GM12878 (cell line): Measurements from ENCODE around the gene NFKBIA. TPM values are rescaled to one million over a fixed set of nuclear protein-coding genes. Genes with fewer than 3 reads are reported as not detected.

Source experiments
- CBFB ChIP-seq: IDR thresholded peaks from 2 replicates; pipeline ENCODE4 v1.6.1; 2016; ENCODE audit warnings: antibody characterized with exemption, low read depth
- DPF2 ChIP-seq: fragments of 450-650 bp; IDR thresholded peaks from 2 replicates; pipeline ENCODE4 v1.6.1; 2017; ENCODE audit warnings: mild to moderate bottlenecking
- FOS ChIP-seq: IDR thresholded peaks from 3 replicates; pipeline ENCODE4 v1.6.1; 2011; ENCODE audit warnings: borderline replicate concordance; ENCODE audit not compliant: insufficient read length; ENCODE audit errors: extremely low read depth
- IKZF1 ChIP-seq: fragments of 450-650 bp; conservative IDR thresholded peaks from 2 replicates; pipeline ENCODE4 v1.6.1; 2017; ENCODE audit warnings: antibody characterized with exemption, mild to moderate bottlenecking
- IRF4 ChIP-seq: IDR thresholded peaks from 2 replicates; pipeline ENCODE4 v1.6.1; 2011; ENCODE audit warnings: low read depth, low read length
- MTA2 ChIP-seq: fragments of 450-650 bp; IDR thresholded peaks from 2 replicates; pipeline ENCODE4 v1.6.1; 2016; ENCODE audit warnings: low read depth, mild to moderate bottlenecking, moderate library complexity
- NFIC ChIP-seq: IDR thresholded peaks from 2 replicates; pipeline ENCODE4 v1.6.1; 2012; ENCODE audit warnings: low read depth, mild to moderate bottlenecking, inconsistent platforms, low read length, moderate library complexity
- RELA ChIP-seq: fragments of 450-650 bp; IDR thresholded peaks from 2 replicates; pipeline ENCODE4 v1.8.0; 2014; ENCODE audit warnings: borderline replicate concordance; ENCODE audit not compliant: partially characterized antibody
- SUZ12 ChIP-seq: fragments of 200-600 bp; sonication (generic); IDR thresholded peaks from one replicate; pipeline ENCODE4 v1.6.1; 2018; ENCODE audit warnings: antibody characterized with exemption, mild to moderate bottlenecking; ENCODE audit not compliant: unreplicated experiment
- TARDBP ChIP-seq: IDR thresholded peaks from 2 replicates; pipeline ENCODE4 v1.6.1; 2016; ENCODE audit warnings: borderline replicate concordance
- TCF12 ChIP-seq: IDR thresholded peaks from 2 replicates; pipeline ENCODE4 v1.6.1; 2011; ENCODE audit warnings: low read depth, mild to moderate bottlenecking, low read length
- ZNF207 ChIP-seq: fragments of 450-650 bp; IDR thresholded peaks from 2 replicates; pipeline ENCODE4 v1.6.1; 2014; ENCODE audit warnings: antibody characterized with exemption, mild to moderate bottlenecking, borderline replicate concordance
- polyA plus RNA-seq, 11 experiments: library from polyadenylated mRNA; depleted of rRNA in 4 of 11; unstranded in 6 of 11; stranded (reverse) in 5 of 11; fragments of >200 nt; fragmentation: Nextera tagmentation in 4 of 11; fragmentation: Illumina TruSeq in 1 of 11; extraction: Ambion mirVana in 4 of 11; extraction: Trizol in 1 of 11; gene quantifications; 1 replicate in 1 of 11; 2 replicates in 10 of 11; pipeline versions ENCODE4 v1.2.1 to v1.2.3, GENCODE V29; 2011 to 2016; ENCODE audit warnings: inconsistent platforms in 2 of 11, missing spikeins in 2 of 11, low read depth in 1 of 11
- total RNA-seq, 4 experiments: library from RNA; depleted of rRNA in 3 of 4; stranded (reverse); fragments of >200 nt in 3 of 4; fragmentation: Illumina TruSeq in 1 of 4; extraction: Trizol in 1 of 4; gene quantifications; 2 replicates each; pipeline versions ENCODE4 v1.2.1 to v1.2.3, GENCODE V29; 2013 to 2021
- TF ChIP-seq, protein P1 (sequence below): fragments of 450-650 bp; IDR thresholded peaks from 2 replicates; pipeline ENCODE4 v1.6.1; 2017; ENCODE audit warnings: mild to moderate bottlenecking
- TF ChIP-seq, protein P2 (sequence below): fragments of 150-350 bp; IDR thresholded peaks from 2 replicates; pipeline ENCODE4 v1.6.1; 2016; ENCODE audit warnings: low read depth, low read length
- TF ChIP-seq, protein P3 (sequence below): IDR thresholded peaks from 2 replicates; pipeline ENCODE4 v1.6.1; 2012; ENCODE audit warnings: mild to moderate bottlenecking, low read depth, low read length
- TF ChIP-seq, protein P4 (sequence below): IDR thresholded peaks from 2 replicates; pipeline ENCODE4 v1.6.1; 2011; ENCODE audit warnings: borderline replicate concordance, low read depth, mild to moderate bottlenecking, moderate library complexity, mixed read lengths, low read length; ENCODE audit not compliant: insufficient read depth; ENCODE audit errors: extremely low read length

NFKBIA gene
- total and polyA plus RNA-seq, 10 of the 15 experiments (the other 5 are each of a cell fraction or from before 2014, with no cell fraction given), result 123 to 419 (median 267) TPM

DNA sequence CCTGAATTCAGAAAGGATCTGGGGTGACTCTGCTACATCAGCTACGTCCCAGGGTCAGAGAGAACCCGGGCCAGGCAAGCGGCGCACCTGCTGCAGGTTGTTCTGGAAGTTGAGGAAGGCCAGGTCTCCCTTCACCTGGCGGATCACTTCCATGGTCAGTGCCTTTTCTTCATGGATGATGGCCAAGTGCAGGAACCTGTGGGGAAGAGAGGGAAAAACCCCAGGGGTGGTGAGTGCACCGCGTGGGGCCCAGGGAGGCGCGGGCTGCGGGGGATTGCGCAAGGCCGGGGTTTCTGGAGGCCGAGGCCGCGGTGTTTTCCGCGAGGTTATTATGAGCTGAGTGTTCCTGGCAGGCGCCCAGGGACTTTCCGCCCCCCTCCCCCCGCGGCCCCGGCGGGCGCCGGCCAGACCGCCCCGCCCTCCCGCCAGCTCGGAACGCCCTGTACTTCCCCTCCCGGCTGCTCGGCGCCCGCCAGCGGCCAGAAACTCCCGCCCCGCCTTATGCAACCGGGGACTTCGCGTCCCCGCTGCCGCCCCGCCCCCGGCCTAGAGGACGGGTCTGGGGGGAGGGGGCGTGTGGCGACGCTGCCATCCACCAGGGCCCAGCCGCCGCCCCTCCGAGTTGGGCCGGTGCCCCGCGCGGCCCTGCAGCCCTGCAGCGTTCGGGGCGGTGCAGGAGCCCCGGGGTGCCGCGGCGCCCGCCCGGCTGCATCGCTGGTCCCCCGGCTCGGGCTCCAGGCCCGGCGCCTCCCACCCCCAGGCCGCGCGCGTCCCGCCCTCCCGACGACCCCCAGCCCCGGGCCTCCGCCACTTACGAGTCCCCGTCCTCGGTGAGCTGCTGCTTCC lies 723 bp downstream of the NFKBIA start (continued):
- TF ChIP-seq, protein P1, sequence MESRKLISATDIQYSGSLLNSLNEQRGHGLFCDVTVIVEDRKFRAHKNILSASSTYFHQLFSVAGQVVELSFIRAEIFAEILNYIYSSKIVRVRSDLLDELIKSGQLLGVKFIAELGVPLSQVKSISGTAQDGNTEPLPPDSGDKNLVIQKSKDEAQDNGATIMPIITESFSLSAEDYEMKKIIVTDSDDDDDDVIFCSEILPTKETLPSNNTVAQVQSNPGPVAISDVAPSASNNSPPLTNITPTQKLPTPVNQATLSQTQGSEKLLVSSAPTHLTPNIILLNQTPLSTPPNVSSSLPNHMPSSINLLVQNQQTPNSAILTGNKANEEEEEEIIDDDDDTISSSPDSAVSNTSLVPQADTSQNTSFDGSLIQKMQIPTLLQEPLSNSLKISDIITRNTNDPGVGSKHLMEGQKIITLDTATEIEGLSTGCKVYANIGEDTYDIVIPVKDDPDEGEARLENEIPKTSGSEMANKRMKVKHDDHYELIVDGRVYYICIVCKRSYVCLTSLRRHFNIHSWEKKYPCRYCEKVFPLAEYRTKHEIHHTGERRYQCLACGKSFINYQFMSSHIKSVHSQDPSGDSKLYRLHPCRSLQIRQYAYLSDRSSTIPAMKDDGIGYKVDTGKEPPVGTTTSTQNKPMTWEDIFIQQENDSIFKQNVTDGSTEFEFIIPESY, result no peak
- TF ChIP-seq DPF2 (peak; percentile 84), MTA2 (peak; percentile 44), TCF12 (peak; percentile 56; the same call in 1 of the 2 replicates), ZNF207 (no peak; the same call in 1 of the 2 replicates), FOS (no peak), CBFB (no peak; the same call in 1 of the 2 replicates), TARDBP (no peak), NFIC (0 out of 2 replicates have a peak, but pooled peaks have one; percentile 21), IRF4 (peak; percentile 45; the same call in 1 of the 2 replicates), RELA (peak; percentile 99), SUZ12 (no peak), IKZF1 (peak; percentile 83)
- TF ChIP-seq, protein P2, sequence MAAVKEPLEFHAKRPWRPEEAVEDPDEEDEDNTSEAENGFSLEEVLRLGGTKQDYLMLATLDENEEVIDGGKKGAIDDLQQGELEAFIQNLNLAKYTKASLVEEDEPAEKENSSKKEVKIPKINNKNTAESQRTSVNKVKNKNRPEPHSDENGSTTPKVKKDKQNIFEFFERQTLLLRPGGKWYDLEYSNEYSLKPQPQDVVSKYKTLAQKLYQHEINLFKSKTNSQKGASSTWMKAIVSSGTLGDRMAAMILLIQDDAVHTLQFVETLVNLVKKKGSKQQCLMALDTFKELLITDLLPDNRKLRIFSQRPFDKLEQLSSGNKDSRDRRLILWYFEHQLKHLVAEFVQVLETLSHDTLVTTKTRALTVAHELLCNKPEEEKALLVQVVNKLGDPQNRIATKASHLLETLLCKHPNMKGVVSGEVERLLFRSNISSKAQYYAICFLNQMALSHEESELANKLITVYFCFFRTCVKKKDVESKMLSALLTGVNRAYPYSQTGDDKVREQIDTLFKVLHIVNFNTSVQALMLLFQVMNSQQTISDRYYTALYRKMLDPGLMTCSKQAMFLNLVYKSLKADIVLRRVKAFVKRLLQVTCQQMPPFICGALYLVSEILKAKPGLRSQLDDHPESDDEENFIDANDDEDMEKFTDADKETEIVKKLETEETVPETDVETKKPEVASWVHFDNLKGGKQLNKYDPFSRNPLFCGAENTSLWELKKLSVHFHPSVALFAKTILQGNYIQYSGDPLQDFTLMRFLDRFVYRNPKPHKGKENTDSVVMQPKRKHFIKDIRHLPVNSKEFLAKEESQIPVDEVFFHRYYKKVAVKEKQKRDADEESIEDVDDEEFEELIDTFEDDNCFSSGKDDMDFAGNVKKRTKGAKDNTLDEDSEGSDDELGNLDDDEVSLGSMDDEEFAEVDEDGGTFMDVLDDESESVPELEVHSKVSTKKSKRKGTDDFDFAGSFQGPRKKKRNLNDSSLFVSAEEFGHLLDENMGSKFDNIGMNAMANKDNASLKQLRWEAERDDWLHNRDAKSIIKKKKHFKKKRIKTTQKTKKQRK, result no peak
- TF ChIP-seq, protein P3, sequence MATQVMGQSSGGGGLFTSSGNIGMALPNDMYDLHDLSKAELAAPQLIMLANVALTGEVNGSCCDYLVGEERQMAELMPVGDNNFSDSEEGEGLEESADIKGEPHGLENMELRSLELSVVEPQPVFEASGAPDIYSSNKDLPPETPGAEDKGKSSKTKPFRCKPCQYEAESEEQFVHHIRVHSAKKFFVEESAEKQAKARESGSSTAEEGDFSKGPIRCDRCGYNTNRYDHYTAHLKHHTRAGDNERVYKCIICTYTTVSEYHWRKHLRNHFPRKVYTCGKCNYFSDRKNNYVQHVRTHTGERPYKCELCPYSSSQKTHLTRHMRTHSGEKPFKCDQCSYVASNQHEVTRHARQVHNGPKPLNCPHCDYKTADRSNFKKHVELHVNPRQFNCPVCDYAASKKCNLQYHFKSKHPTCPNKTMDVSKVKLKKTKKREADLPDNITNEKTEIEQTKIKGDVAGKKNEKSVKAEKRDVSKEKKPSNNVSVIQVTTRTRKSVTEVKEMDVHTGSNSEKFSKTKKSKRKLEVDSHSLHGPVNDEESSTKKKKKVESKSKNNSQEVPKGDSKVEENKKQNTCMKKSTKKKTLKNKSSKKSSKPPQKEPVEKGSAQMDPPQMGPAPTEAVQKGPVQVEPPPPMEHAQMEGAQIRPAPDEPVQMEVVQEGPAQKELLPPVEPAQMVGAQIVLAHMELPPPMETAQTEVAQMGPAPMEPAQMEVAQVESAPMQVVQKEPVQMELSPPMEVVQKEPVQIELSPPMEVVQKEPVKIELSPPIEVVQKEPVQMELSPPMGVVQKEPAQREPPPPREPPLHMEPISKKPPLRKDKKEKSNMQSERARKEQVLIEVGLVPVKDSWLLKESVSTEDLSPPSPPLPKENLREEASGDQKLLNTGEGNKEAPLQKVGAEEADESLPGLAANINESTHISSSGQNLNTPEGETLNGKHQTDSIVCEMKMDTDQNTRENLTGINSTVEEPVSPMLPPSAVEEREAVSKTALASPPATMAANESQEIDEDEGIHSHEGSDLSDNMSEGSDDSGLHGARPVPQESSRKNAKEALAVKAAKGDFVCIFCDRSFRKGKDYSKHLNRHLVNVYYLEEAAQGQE, result 0 out of 2 replicates have a peak, but pooled peaks have one; percentile 42
- TF ChIP-seq, protein P4, sequence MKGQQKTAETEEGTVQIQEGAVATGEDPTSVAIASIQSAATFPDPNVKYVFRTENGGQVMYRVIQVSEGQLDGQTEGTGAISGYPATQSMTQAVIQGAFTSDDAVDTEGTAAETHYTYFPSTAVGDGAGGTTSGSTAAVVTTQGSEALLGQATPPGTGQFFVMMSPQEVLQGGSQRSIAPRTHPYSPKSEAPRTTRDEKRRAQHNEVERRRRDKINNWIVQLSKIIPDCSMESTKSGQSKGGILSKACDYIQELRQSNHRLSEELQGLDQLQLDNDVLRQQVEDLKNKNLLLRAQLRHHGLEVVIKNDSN, result no peak
